ENCODE data around the gene SERPINA5. TPM values are rescaled to one million over a fixed set of nuclear protein-coding genes. Genes with fewer than 3 reads are reported as not detected.
A peak's percentile ranks its signal among the peaks of the same experiment; 100 is the strongest.

Gene SERPINA5
- total and polyA plus RNA-seq, 8 donors = 52.3 to 139 (median 96.0) TPM

- 80 to 96% methylated on average over 3 of the region's 3 CpGs for WGBS, 2 donors
- no peak for TF ChIP-seq CTCF (IDR thresholded peaks at IDR 0.05)
- peak overlapping the region in 2 of 4 donors; percentile 5 to 57 for H3K4me3 ChIP-seq
- no peak for ATAC-seq
- H3K9me3 ChIP-seq = no peaks in the 10 kb centered on the region
- peaks cover 0 to 3% (median 0%) of the 10 kb centered on the region in 3 donors for H3K4me1 ChIP-seq
- DNase-seq = no peak
- H3K27ac ChIP-seq = no peak overlapping the region
- intact Hi-C loops (cut with DNase I) = no loop called here
- no peak for FAIRE-seq
- H3K27me3 ChIP-seq = no peaks in the 10 kb centered on the region
- peaks cover 7 to 57% (median 19%) of the 10 kb centered on the region in 3 donors for H3K36me3 ChIP-seq
Observed at GRCh38 chr14:94617988-94618822, 37.0 kb downstream of the SERPINA5 start.

GRCh38 chr14:94619297-94619696 lies 38.1 kb downstream of the SERPINA5 start:
- Histone ChIP-seq H3K4me1 (peaks cover 0 to 3% (median 0%) of the 10 kb centered on the region in 3 donors), H3K27me3 (no peaks in the 10 kb centered on the region), H3K36me3 (peaks cover 13 to 68% (median 24%) of the 10 kb centered on the region in 3 donors), H3K9me3 (no peaks in the 10 kb centered on the region), H3K27ac (no peak overlapping the region), H3K4me3 (peak overlapping the region in 1 of 4 donors; percentile 57)
- no peak for TF ChIP-seq CTCF (IDR thresholded peaks at IDR 0.05)
- DNase-seq (no peak), FAIRE-seq (no peak), ATAC-seq (no peak)
- intact Hi-C loops (cut with DNase I) = no loop called here
- WGBS, 2 donors = 89 to 97% methylated on average over 6 of the region's 6 CpGs

GRCh38 chr14:94620597-94620996 lies 39.4 kb downstream of the SERPINA5 start:
- peak in 1 of 6 donors; percentile 35 for DNase-seq
- 87 to 93% methylated on average over 6 of the region's 6 CpGs for WGBS, 2 donors
- no peaks in the 10 kb centered on the region for H3K9me3 ChIP-seq
- H3K36me3 ChIP-seq = peaks cover 13 to 69% (median 24%) of the 10 kb centered on the region in 3 donors
- H3K4me3 ChIP-seq = no peak overlapping the region
- ATAC-seq = peak in 1 of 4 donors; percentile 1
- TF ChIP-seq CTCF (IDR thresholded peaks at IDR 0.05) = no peak
- intact Hi-C loops (cut with DNase I) = no loop called here
- no peak overlapping the region for H3K27ac ChIP-seq
- no peak for FAIRE-seq
- H3K4me1 ChIP-seq = peaks cover 0 to 3% (median 0%) of the 10 kb centered on the region in 3 donors
- H3K27me3 ChIP-seq = no peaks in the 10 kb centered on the region

- FAIRE-seq = no peak
- ATAC-seq = peak in 2 of 4 donors; percentile 7 to 12
- Histone ChIP-seq H3K36me3 (peaks cover 13 to 69% (median 24%) of the 10 kb centered on the region in 3 donors), H3K27me3 (no peaks in the 10 kb centered on the region), H3K27ac (no peak overlapping the region), H3K9me3 (no peaks in the 10 kb centered on the region), H3K4me3 (no peak overlapping the region), H3K4me1 (peaks cover 0 to 3% (median 0%) of the 10 kb centered on the region in 3 donors)
- 86 to 88% methylated on average over 5 of the region's 5 CpGs for WGBS, 2 donors
- no peak for TF ChIP-seq CTCF (IDR thresholded peaks at IDR 0.05)
- DNase-seq = peak in 1 of 6 donors; percentile 35
- intact Hi-C loops (cut with DNase I) = no loop called here
Observed at GRCh38 chr14:94621358-94622134, 40.3 kb downstream of the SERPINA5 start.

Data from pancreas (tissue), 10 donors.